GM18499 (cell line): ENCODE data around the gene DACH1.

Experiments used
- ATAC-seq: cut with Tn5 transposase; IDR thresholded peaks from one replicate; pipeline ENCODE4 v1.9.1; 2021; ENCODE audit warnings: moderate number of reproducible peaks; ENCODE audit not compliant: insufficient read depth, unreplicated experiment

The DACH1 gene

DNA sequence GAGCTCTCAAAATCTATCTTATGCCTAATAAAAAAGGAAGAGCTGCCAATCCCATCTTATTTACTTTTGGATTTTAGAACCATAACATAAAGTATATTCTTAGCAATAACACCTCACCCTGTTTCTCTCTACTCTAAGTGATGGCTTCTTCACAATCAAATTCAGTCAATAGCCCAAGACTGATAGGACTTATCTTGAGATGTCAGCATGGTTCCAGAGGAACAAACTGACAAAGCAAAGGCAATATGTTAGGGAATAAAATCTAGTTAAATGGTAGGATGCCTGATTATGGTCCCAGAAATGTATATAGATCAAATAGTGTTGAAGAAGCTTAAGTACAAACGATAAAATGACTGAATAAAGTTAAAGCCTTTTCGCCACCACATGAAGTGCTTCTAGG is 36.3 kb downstream of the DACH1 start:
- ATAC-seq: no peak

DNA sequence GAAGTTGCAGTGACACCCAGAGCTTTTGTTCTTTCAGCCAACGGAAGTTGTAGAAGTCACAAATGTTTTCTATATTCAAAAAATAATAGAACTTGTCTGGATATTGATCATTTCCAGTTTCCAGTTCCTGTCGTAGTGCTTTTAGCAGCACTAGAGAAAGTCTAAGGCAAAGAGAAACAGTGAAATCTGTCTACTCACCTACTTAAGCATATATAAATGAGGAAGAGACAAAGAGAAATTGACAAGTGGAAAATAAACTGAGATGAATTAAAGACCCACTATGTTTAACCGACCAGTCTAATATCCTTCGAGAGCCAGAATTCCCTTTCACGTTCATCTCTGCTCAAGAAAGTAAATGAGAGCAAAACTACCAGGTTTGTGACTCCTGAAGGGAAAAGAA is 36.7 kb downstream of the DACH1 start:
- no peak for ATAC-seq

- no peak for ATAC-seq
Measured at GRCh38 chr13:71829547-71829946, 37.5 kb downstream of the DACH1 start.

- ATAC-seq: no peak
Measured at GRCh38 chr13:71828564-71828963, 38.4 kb downstream of the DACH1 start.

- no peak for ATAC-seq
Measured at GRCh38 chr13:71828117-71828516, 38.9 kb downstream of the DACH1 start.

DNA sequence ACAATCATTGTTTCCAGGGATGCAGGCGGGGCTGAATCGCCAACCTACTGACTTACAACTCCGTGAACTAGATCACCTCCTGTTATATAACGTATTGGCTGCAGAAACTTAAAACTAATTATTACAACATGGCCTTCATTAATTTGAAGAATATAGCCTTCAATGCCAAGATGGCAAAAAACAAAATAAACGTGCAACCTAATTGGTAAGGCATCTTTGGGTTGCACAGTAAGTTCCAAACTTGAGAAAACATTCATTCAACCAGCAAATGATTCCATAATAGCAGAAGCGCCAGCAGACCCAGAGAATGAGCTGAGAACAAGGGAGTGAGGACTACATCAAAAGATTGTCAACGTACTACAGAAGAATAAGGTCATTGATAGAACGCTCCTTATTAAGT is 39.8 kb downstream of the DACH1 start:
- no peak for ATAC-seq

- ATAC-seq: no peak
Measured at GRCh38 chr13:71820699-71821098, 46.3 kb downstream of the DACH1 start.

DNA sequence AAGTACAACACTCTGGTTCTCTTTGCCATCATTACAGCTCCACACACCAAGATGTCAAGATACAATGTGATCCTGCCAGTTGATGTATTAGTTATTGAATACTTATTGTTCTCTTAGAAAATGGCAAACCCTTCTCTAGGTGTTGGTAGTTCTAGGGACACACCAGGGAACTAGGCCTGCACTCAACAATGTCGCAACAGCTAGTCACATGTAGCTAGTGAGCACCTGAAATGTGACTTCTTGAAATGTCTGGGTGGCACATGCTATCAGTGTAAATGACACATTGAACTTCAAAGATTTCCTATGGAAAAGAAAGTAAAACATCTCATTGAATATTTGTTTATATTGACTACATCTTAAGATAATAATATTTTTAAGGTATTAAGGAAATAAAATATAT is 49.7 kb downstream of the DACH1 start:
- ATAC-seq: no peak

- ATAC-seq: no peak
Measured at GRCh38 chr13:71814806-71815360, 52.1 kb downstream of the DACH1 start.

DNA sequence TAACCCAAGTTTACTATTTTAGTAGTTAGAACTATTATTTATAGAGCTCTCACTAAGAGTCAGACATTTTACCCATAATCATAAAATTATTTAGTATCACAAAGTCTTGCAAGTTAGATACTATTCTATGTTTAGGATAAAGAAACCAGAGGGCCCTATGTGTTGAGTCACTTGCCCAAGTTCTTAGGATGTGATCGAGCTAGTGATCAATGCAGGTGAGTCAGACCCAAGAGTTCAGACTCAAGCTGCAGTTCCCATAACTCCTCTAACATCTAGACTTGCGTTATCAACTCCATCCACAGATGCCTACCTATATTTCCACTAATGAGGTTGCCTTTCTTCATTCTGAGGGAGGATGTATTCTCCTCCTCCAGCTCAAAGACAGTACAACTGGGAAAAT is 53.8 kb downstream of the DACH1 start:
- ATAC-seq: no peak

DNA sequence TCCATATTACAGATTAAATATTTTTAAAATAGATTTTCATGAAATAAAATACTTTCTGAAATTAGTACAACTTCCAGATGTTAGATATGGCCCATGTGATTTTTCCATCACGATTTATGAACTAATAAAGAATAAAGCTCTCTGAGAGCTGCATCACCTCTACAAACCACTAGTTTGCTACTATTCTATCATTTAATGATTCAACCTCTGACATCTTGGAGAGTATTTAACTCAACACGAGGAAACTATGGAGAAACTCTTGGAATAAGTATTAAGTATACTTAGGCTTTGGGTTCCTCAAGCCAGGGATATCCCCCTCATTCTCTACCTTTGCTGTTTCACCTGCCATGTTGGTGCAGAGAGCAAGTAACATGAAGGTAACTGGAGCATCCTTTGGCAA is 55.7 kb downstream of the DACH1 start:
- ATAC-seq: no peak

DNA sequence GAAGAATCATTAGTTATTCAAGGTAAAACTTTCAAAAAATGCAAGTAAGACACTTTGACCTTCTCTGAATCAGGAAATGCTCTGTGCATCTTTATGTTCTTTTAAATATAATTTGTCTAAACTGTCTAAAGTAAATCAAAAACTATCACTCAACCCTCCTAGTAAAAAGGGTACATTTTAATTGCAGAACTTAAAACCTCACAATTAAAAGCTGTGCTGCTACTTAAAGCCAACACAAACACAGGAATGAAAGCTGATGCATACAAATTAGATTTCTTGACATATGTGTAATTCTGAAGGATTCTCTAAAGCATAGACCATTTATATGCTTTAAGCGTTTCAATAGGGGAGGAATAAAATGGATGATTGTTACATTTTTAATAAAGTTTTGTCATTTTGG is 58.3 kb downstream of the DACH1 start:
- no peak for ATAC-seq

GRCh38 chr13:71806886-71807285 is 60.1 kb downstream of the DACH1 start:
- no peak for ATAC-seq

GRCh38 chr13:71803066-71803465 is 63.9 kb downstream of the DACH1 start:
- no peak for ATAC-seq

- no peak for ATAC-seq
Measured at GRCh38 chr13:71801781-71802180, 65.2 kb downstream of the DACH1 start.

GRCh38 chr13:71801165-71801760 is 65.7 kb downstream of the DACH1 start:
- ATAC-seq: no peak

- ATAC-seq: no peak
Measured at GRCh38 chr13:71799324-71799723, 67.7 kb downstream of the DACH1 start.

DNA sequence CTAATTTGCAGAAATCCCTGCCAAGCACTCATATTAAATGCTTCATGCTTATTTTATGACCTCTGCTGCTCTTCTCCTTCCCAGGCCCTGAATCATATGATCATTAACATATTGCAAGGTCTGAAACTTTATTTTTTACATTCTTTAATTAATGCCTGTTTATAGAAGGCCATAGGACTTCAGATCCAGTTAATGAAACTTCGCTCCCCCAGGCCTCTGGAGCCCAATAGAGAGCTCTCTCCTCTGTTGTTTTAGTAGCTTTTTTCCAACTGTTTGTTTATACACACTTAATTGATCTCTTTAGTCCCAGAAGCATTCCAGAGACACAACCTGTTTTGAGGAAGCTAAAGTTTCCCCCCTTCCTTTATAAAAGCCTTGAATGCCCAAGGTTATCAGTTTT is 68.3 kb downstream of the DACH1 start:
- ATAC-seq: no peak

DNA sequence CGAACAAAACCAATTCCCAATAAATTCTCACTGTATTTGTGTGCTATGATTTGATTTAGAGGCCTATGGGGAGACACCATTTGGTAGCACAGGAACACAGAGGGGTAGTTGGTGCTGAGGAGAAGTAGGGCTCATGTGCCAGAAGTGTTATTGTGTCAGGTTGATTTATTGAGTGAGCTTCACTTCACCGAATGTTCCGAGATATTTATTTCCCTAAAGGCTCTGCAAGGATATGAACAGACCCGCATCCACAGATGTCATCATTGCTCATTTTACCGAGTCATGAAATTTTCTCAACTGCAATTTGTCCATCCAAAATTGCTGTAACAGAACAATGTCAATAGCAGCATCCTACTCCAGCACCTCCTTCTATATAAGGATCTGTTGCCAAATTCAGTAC is 69.5 kb downstream of the DACH1 start:
- ATAC-seq: no peak

- no peak for ATAC-seq
Measured at GRCh38 chr13:71789693-71790329, 77.2 kb downstream of the DACH1 start.

DNA sequence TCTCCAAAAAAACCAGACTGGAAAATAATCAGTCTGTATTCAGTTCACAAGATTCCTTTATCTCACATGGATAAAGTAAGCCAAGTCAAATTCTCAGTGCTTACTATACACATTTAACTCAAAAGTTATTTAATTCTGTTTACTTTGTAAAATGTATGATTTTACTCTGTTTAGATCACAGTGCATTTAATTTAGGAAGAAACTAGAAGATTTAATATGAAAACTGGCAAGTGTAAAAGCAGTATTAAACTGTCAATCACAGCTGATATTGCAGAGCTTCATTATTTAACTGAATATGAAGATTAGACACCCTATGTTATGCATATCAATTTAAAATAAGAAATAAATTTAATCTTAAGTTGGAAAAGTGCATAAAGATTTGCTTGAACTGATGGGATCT is 78.0 kb downstream of the DACH1 start:
- no peak for ATAC-seq

GRCh38 chr13:71787414-71787813 is 79.6 kb downstream of the DACH1 start:
- no peak for ATAC-seq
